ENCODE measurements around the gene USP32. TPM values are rescaled to one million over a fixed set of nuclear protein-coding genes. Genes with fewer than 3 reads are reported as not detected.

USP32 gene
- total RNA-seq, 1 donor from 2014 or later: 22.8 TPM

GRCh38 chr17:60135951-60136666 lies 255.8 kb downstream of the USP32 start:
- TF ChIP-seq, protein P1, sequence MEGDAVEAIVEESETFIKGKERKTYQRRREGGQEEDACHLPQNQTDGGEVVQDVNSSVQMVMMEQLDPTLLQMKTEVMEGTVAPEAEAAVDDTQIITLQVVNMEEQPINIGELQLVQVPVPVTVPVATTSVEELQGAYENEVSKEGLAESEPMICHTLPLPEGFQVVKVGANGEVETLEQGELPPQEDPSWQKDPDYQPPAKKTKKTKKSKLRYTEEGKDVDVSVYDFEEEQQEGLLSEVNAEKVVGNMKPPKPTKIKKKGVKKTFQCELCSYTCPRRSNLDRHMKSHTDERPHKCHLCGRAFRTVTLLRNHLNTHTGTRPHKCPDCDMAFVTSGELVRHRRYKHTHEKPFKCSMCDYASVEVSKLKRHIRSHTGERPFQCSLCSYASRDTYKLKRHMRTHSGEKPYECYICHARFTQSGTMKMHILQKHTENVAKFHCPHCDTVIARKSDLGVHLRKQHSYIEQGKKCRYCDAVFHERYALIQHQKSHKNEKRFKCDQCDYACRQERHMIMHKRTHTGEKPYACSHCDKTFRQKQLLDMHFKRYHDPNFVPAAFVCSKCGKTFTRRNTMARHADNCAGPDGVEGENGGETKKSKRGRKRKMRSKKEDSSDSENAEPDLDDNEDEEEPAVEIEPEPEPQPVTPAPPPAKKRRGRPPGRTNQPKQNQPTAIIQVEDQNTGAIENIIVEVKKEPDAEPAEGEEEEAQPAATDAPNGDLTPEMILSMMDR (IDR thresholded peaks at IDR 0.05; ENCODE audit: borderline replicate concordance): no peak
- Histone ChIP-seq H3K36me3 (peaks cover 5% of the 10 kb centered on the region), H3K27me3 (ENCODE audit: low read depth) (peaks cover 41% of the 10 kb centered on the region), H3K4me3 (peak overlapping the region; percentile 95), H3K9me3 (replicated peaks) (no peaks in the 10 kb centered on the region), H3K4me1 (peaks cover 53% of the 10 kb centered on the region), H3K27ac (replicated peaks) (peak overlapping the region; percentile 93)
- intact Hi-C loops (cut with micrococcal nuclease): loop anchor here (10.0 kb wide), 1 partner anchor 299 kb away; no protein-coding TSS in a partner anchor
- no peak for DNase-seq

- peak; percentile 89 for DNase-seq
- H3K9me3 ChIP-seq (replicated peaks): no peaks in the 10 kb centered on the region
- peaks cover 33% of the 10 kb centered on the region for H3K27me3 ChIP-seq (ENCODE audit: low read depth)
- H3K4me3 ChIP-seq: peak overlapping the region; percentile 95
- H3K27ac ChIP-seq (replicated peaks): peak overlapping the region; percentile 93
- peaks cover 5% of the 10 kb centered on the region for H3K36me3 ChIP-seq
- intact Hi-C loops (cut with micrococcal nuclease): loop anchor here (10.0 kb wide), 1 partner anchor 299 kb away; no protein-coding TSS in a partner anchor
- H3K4me1 ChIP-seq: peaks cover 48% of the 10 kb centered on the region
- TF ChIP-seq, protein P1 (IDR thresholded peaks at IDR 0.05; ENCODE audit: borderline replicate concordance): no peak
Observed at GRCh38 chr17:60135151-60135950, 256.6 kb downstream of the USP32 start.

DNA sequence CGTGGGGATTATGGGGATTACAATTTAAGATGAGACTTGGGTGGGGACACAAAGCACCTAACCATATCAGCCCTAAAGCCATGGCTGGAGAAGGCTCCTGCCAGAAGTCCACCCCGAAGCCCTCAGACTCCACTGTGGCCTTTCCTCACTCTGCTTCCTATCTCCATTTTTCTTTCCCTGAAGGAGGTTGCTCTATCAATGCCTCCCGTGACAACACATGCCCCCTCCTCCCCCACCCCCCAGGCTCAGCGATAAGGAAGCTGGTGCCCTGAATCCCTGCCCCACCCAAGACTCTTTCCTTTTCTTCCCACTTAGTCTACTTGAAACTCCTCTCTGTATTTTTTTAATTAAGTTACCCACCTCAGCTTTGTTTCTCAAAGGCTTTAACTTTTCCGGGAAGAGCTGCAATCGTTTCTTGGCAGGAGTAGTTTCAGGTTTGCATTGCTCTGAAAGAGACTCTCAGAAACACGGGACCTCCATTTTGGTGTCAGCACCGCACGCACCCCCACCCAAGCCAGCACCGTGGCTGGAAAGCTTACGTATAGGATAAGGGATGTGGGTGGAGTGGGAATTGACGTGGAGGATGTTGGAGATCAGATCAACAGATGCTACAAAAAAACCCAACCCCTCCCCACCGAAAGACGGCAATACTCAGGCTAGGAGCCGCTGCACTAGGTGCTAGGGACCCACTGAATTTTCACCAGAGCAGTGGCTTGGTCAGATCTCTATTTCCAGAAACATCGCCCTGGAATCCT lies 257.4 kb downstream of the USP32 start:
- Histone ChIP-seq H3K36me3 (peaks cover 5% of the 10 kb centered on the region), H3K4me3 (peak overlapping the region; percentile 95), H3K9me3 (replicated peaks) (no peaks in the 10 kb centered on the region), H3K27me3 (ENCODE audit: low read depth) (peaks cover 26% of the 10 kb centered on the region), H3K27ac (replicated peaks) (peak overlapping the region; percentile 93), H3K4me1 (peaks cover 40% of the 10 kb centered on the region)
- intact Hi-C loops (cut with micrococcal nuclease): loop anchor here (10.0 kb wide), 1 partner anchor 300 kb away; no protein-coding TSS in a partner anchor
- TF ChIP-seq, protein P1 (IDR thresholded peaks at IDR 0.05; ENCODE audit: borderline replicate concordance): no peak
- no peak for DNase-seq

DNA sequence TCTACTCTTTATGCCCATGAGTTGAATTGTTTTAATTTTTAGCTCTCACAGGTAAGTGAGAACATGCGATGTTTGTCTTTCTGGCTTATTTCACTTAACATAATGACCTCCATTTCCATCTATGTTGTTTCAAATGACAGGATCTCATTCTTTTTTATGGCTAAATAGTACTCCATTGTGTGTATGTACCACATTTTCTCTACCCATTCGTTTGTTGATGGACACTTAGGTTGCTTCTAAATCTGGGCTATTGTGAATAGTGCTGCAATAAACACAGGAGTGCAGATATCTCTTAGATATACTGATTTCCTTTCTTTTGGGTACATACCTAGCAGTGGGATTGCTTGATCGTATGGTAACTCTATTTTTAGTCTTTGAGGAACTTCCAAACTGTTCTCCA lies 261.5 kb downstream of the USP32 start:
- H3K36me3 ChIP-seq: peaks cover 5% of the 10 kb centered on the region
- DNase-seq: no peak
- no peak overlapping the region for H3K4me3 ChIP-seq
- no peaks in the 10 kb centered on the region for H3K27me3 ChIP-seq (ENCODE audit: low read depth)
- H3K4me1 ChIP-seq: peaks cover 26% of the 10 kb centered on the region
- no peaks in the 10 kb centered on the region for H3K9me3 ChIP-seq (replicated peaks)
- intact Hi-C loops (cut with micrococcal nuclease): loop anchor here (10.0 kb wide), 1 partner anchor 304 kb away; no protein-coding TSS in a partner anchor
- no peak overlapping the region for H3K27ac ChIP-seq (replicated peaks)
- TF ChIP-seq, protein P1 (IDR thresholded peaks at IDR 0.05; ENCODE audit: borderline replicate concordance): no peak

- TF ChIP-seq, protein P1 (IDR thresholded peaks at IDR 0.05; ENCODE audit: borderline replicate concordance): no peak
- Histone ChIP-seq H3K27me3 (ENCODE audit: low read depth) (no peaks in the 10 kb centered on the region), H3K36me3 (peaks cover 5% of the 10 kb centered on the region), H3K9me3 (replicated peaks) (no peaks in the 10 kb centered on the region), H3K27ac (replicated peaks) (no peak overlapping the region), H3K4me3 (no peak overlapping the region), H3K4me1 (peaks cover 13% of the 10 kb centered on the region)
- DNase-seq: no peak
- intact Hi-C loops (cut with micrococcal nuclease): no loop called here
Observed at GRCh38 chr17:60129164-60129563, 262.8 kb downstream of the USP32 start.

All from left ventricle myocardium inferior (tissue), 1 donor.